Measurements from ENCODE around the gene PAPPA2. TPM values are rescaled to one million over a fixed set of nuclear protein-coding genes. Genes with fewer than 3 reads are reported as not detected.

PAPPA2 gene
- total and polyA plus RNA-seq, 9 of the 15 experiments (the other 6 are each of a cell fraction or from before 2014, with no cell fraction given), result 0.01 to 0.15 (median 0.05) TPM; not detected in 2

- TF ChIP-seq ZNF512 (tag; IDR thresholded peaks at IDR 0.05), result no peak
- no peak for TF ChIP-seq HOMEZ (CRISPR knock-in tag; IDR thresholded peaks at IDR 0.05)
- TF ChIP-seq POU5F1 (IDR thresholded peaks at IDR 0.05; ENCODE audit: borderline replicate concordance, low read depth, low read length, partially characterized antibody), result no peak
- no peak for TF ChIP-seq HCFC1 (IDR thresholded peaks at IDR 0.05; ENCODE audit: low read depth, low read length)
- no peak for TF ChIP-seq THRA (IDR thresholded peaks at IDR 0.05)
- no peak for TF ChIP-seq ZBTB43 (CRISPR knock-in tag; IDR thresholded peaks at IDR 0.05)
- peak; percentile 60 for TF ChIP-seq NFE2 (IDR thresholded peaks at IDR 0.05; ENCODE audit: low read depth)
- TF ChIP-seq ZBTB11 (CRISPR knock-in tag; IDR thresholded peaks at IDR 0.05), result peak in 1 of 3 experiments; percentile 48; a peak in 1 of 6 replicates
- no peak for TF ChIP-seq SFPQ (IDR thresholded peaks at IDR 0.05; ENCODE audit: low read depth, low read length)
- peak; percentile 69 for TF ChIP-seq RBBP5 (IDR thresholded peaks at IDR 0.05; ENCODE audit: borderline replicate concordance, insufficient read depth, low read length, poor library complexity, severe bottlenecking)
- TF ChIP-seq TCFL5 (CRISPR knock-in tag; conservative IDR thresholded peaks at IDR 0.05), result 0 out of 2 replicates have a peak, but pooled peaks have one; percentile 7
- TF ChIP-seq KLF6 (CRISPR knock-in tag; IDR thresholded peaks at IDR 0.05; ENCODE audit: borderline replicate concordance), result no peak; the same call in 1 of the 2 replicates
Measured at GRCh38 chr1:176879784-176880620, 417.0 kb downstream of the PAPPA2 start (continued).
